ENCODE measurements around the gene TMEM119. TPM values are rescaled to one million over a fixed set of nuclear protein-coding genes. Genes with fewer than 3 reads are reported as not detected.

Gene TMEM119
- total and polyA plus RNA-seq, 10 of the 15 experiments (the other 5 are each of a cell fraction or from before 2014, with no cell fraction given), result 0.11 to 0.44 (median 0.19) TPM; not detected in 5

DNA sequence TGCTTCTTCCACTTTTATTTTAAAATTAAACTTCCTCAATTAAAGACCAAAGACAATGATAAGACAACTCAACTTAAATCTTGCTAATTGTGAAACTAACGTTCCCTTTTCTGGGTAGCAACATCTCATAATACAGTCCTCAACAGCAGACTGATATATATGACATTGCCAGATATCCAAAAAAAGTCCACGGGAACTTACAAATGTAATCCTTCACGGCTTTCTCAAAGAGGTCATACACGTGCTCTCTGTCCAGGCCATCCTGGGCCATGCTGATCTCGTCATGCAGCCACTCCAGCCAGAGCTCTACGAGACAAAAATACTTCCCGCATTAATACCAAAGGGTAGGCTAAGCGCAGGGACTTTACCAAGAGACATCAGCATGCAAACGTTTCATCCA lies 50.2 kb downstream of the TMEM119 start:
- peak overlapping the region; percentile 32; the same call in 1 of the 2 replicates for H3K27ac ChIP-seq (ENCODE audit: control insufficient read depth, insufficient read depth)
- ChIA-PET RAD21 (ENCODE audit: unreplicated experiment) (no interaction called here), SMC1A (ENCODE audit: uncharacterized antibody, unreplicated experiment) (interaction anchor here (2.1 kb wide), 1 partner anchor 10 kb away, joined by 5 read pairs; no protein-coding TSS in a partner anchor), POLR2A (interaction anchor here (2.3 kb wide), 1 partner anchor 13 kb away, joined by 18 read pairs; the partner anchor contains the start of gene SART3), CTCF (interaction anchor here (3.0 kb wide), 1 partner anchor 17 kb away, joined by 12 read pairs; no protein-coding TSS in a partner anchor)
- no peak overlapping the region for H2AFZ ChIP-seq (ENCODE audit: control insufficient read depth, low read depth, low read length)
- H3K9me3 ChIP-seq (replicated peaks; ENCODE audit: control insufficient read depth, insufficient read depth, low read length), result no peaks in the 10 kb centered on the region
- in situ Hi-C loops (cut with MboI), result no loop called here
- no peak overlapping the region; the same call in 1 of the 2 replicates for H3K4me2 ChIP-seq (ENCODE audit: control insufficient read depth, insufficient read depth)
- 45% methylated on average over 9 of the region's 9 CpGs for WGBS (ENCODE audit: insufficient coverage, insufficient replicate concordance, low lambda C conversion rate, missing lambda C conversion rate)
- peaks cover 27% of the 10 kb centered on the region for H3K4me1 ChIP-seq (ENCODE audit: control insufficient read depth, insufficient read depth, low read length)
- peaks cover 18 to 27% of the 10 kb centered on the region in 2 experiments for H3K36me3 ChIP-seq (ENCODE audit: control insufficient read depth in 2 of 2, insufficient read depth in 2 of 2, low read length in 1 of 2)
- H3K27me3 ChIP-seq (replicated peaks in 1 of 2; ENCODE audit: control insufficient read depth in 2 of 2, insufficient read depth in 2 of 2, low read length in 1 of 2), result no peaks in the 10 kb centered on the region
- peaks cover 68% of the 10 kb centered on the region for H3K79me2 ChIP-seq (ENCODE audit: control insufficient read depth, insufficient read depth, low read length)
- DNase-seq (ENCODE audit: low read depth, low spot score) (no peak), ATAC-seq (no peak), FAIRE-seq (no peak)
- intact Hi-C loops (cut with micrococcal nuclease; ENCODE audit: unreplicated experiment), result no loop called here
- H3K9ac ChIP-seq (ENCODE audit: control insufficient read depth, insufficient read depth, low read length), result no peak overlapping the region
- no peak overlapping the region for H3K4me3 ChIP-seq
- H4K20me1 ChIP-seq (ENCODE audit: control insufficient read depth, insufficient read depth), result no peaks in the 10 kb centered on the region
- BruUV-seq (replicated peaks), result no TSS peak
- TF ChIP-seq, protein P1, sequence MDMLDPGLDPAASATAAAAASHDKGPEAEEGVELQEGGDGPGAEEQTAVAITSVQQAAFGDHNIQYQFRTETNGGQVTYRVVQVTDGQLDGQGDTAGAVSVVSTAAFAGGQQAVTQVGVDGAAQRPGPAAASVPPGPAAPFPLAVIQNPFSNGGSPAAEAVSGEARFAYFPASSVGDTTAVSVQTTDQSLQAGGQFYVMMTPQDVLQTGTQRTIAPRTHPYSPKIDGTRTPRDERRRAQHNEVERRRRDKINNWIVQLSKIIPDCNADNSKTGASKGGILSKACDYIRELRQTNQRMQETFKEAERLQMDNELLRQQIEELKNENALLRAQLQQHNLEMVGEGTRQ (IDR thresholded peaks at IDR 0.05; ENCODE audit: borderline replicate concordance, low read depth, low read length), result no peak
- TF ChIP-seq KLF5 (IDR thresholded peaks at IDR 0.05; ENCODE audit: partially characterized antibody), result no peak
- no peak for TF ChIP-seq MTA3 (IDR thresholded peaks at IDR 0.05; ENCODE audit: borderline replicate concordance, low read length)
- TF ChIP-seq FOS (IDR thresholded peaks at IDR 0.05; ENCODE audit: borderline replicate concordance, extremely low read depth, insufficient read length), result no peak
- no peak for TF ChIP-seq MYC (IDR thresholded peaks at IDR 0.05; ENCODE audit: insufficient read depth, insufficient read length, insufficient replicate concordance, low read length, severe bottlenecking)
- no peak for TF ChIP-seq SMAD1 (IDR thresholded peaks at IDR 0.05; ENCODE audit: low read depth, partially characterized antibody)
- TF ChIP-seq, protein P2, sequence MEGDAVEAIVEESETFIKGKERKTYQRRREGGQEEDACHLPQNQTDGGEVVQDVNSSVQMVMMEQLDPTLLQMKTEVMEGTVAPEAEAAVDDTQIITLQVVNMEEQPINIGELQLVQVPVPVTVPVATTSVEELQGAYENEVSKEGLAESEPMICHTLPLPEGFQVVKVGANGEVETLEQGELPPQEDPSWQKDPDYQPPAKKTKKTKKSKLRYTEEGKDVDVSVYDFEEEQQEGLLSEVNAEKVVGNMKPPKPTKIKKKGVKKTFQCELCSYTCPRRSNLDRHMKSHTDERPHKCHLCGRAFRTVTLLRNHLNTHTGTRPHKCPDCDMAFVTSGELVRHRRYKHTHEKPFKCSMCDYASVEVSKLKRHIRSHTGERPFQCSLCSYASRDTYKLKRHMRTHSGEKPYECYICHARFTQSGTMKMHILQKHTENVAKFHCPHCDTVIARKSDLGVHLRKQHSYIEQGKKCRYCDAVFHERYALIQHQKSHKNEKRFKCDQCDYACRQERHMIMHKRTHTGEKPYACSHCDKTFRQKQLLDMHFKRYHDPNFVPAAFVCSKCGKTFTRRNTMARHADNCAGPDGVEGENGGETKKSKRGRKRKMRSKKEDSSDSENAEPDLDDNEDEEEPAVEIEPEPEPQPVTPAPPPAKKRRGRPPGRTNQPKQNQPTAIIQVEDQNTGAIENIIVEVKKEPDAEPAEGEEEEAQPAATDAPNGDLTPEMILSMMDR (IDR thresholded peaks at IDR 0.05 in 2 of 3, conservative IDR thresholded peaks at IDR 0.05 in 1 of 3; ENCODE audit: control insufficient read depth in 2 of 3, extremely low read depth in 1 of 3, insufficient read depth in 1 of 3, low read depth in 3 of 3, low read length in 3 of 3), result no peak
- no peak for TF ChIP-seq BHLHE40 (IDR thresholded peaks at IDR 0.05; ENCODE audit: borderline replicate concordance in 1 of 2, low read depth in 2 of 2, low read length in 1 of 2)
- no peak for TF ChIP-seq TCF3 (IDR thresholded peaks at IDR 0.05; ENCODE audit: borderline replicate concordance, insufficient read depth, low read depth, low read length)
- TF ChIP-seq CREB1 (IDR thresholded peaks at IDR 0.05; ENCODE audit: low read depth), result no peak
- no peak for TF ChIP-seq CBFB (IDR thresholded peaks at IDR 0.05; ENCODE audit: low read depth)
- TF ChIP-seq, protein P3, sequence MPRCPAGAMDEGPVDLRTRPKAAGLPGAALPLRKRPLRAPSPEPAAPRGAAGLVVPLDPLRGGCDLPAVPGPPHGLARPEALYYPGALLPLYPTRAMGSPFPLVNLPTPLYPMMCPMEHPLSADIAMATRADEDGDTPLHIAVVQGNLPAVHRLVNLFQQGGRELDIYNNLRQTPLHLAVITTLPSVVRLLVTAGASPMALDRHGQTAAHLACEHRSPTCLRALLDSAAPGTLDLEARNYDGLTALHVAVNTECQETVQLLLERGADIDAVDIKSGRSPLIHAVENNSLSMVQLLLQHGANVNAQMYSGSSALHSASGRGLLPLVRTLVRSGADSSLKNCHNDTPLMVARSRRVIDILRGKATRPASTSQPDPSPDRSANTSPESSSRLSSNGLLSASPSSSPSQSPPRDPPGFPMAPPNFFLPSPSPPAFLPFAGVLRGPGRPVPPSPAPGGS (IDR thresholded peaks at IDR 0.05; ENCODE audit: borderline replicate concordance, insufficient read depth, low read depth, low read length, poor library complexity, severe bottlenecking), result no peak
- TF ChIP-seq SP1 (IDR thresholded peaks at IDR 0.05; ENCODE audit: low read depth, low read length), result no peak
- no peak for TF ChIP-seq BRCA1 (IDR thresholded peaks at IDR 0.05; ENCODE audit: low read depth, low read length)
- no peak for TF ChIP-seq RUNX3 (IDR thresholded peaks at IDR 0.05; ENCODE audit: low read length)
- TF ChIP-seq NFXL1 (IDR thresholded peaks at IDR 0.05; ENCODE audit: borderline replicate concordance), result no peak
- TF ChIP-seq, protein P4, sequence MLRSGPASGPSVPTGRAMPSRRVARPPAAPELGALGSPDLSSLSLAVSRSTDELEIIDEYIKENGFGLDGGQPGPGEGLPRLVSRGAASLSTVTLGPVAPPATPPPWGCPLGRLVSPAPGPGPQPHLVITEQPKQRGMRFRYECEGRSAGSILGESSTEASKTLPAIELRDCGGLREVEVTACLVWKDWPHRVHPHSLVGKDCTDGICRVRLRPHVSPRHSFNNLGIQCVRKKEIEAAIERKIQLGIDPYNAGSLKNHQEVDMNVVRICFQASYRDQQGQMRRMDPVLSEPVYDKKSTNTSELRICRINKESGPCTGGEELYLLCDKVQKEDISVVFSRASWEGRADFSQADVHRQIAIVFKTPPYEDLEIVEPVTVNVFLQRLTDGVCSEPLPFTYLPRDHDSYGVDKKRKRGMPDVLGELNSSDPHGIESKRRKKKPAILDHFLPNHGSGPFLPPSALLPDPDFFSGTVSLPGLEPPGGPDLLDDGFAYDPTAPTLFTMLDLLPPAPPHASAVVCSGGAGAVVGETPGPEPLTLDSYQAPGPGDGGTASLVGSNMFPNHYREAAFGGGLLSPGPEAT (IDR thresholded peaks at IDR 0.05; ENCODE audit: low read depth), result no peak
- no peak for TF ChIP-seq RAD21 (IDR thresholded peaks at IDR 0.05; ENCODE audit: insufficient read depth, low read depth, low read length)

Measured in GM12878 (cell line).